GM12878 (cell line): Measurements from ENCODE around the gene SYTL1. TPM values are rescaled to one million over a fixed set of nuclear protein-coding genes. Genes with fewer than 3 reads are reported as not detected.

Source experiments
- ATAC-seq: fragments of 200-7000 bp; cut with Tn5 transposase; 3 replicates; pipeline ENCODE4 v1.9.1; 2020; ENCODE audit warnings: mild to moderate bottlenecking, moderate library complexity
- BruUV-seq: library from RNA; stranded (reverse); fragments of 400-500 nt; replicated peaks from 2 replicates; lab custom pipeline; 2021; lab: Mats Ljungman, UMichigan
- CTCF ChIA-PET: fragments of 300-600 bp; sonication (Branson Sonifier 250); formaldehyde crosslinking; extraction: SDS; loops from one replicate; lab custom pipeline; 2021; ENCODE audit warnings: inconsistent platforms; lab: Yijun Ruan, JAX
- POLR2A ChIA-PET: fragments of 350-600 bp; formaldehyde crosslinking; extraction: SDS; loops from one replicate; lab custom pipeline; 2021; ENCODE audit warnings: inconsistent platforms; lab: Charles Lee
- RAD21 ChIA-PET: fragments of 300-600 bp; sonication (Branson Sonifier 250); formaldehyde crosslinking; loops from one replicate; lab custom pipeline; 2023; ENCODE audit warnings: antibody characterized with exemption; ENCODE audit not compliant: unreplicated experiment; lab: Charles Lee
- SMC1A ChIA-PET: fragments of 300-600 bp; sonication (Branson Sonifier 250); formaldehyde crosslinking; loops from one replicate; lab custom pipeline; 2023; ENCODE audit not compliant: unreplicated experiment, uncharacterized antibody; lab: Charles Lee
- DNase-seq: peaks from one replicate; pipeline ENCODE4 v3.0.0-alpha.2; 2011; ENCODE audit warnings: low read depth, low spot score
- FAIRE-seq: peaks from 3 replicates; lab custom pipeline; 2011; peaks lifted over from hg19 to GRCh38; lab: Jason Lieb, UNC
- H2AFZ ChIP-seq: 2 replicates; pipeline ENCODE4 v1.6.0; 2011; ENCODE audit warnings: low read depth, low read length, control low read depth; ENCODE audit not compliant: control insufficient read depth
- H3K27ac ChIP-seq: 2 replicates; pipeline ENCODE4 v1.5.1; 2011; ENCODE audit warnings: control low read depth; ENCODE audit not compliant: control insufficient read depth, insufficient read depth
- H3K27me3 ChIP-seq, 2 experiments: replicated peaks in 1 of 2; 2 replicates each; pipeline versions ENCODE4 v1.6.0 to v1.6.1; 2011; ENCODE audit warnings: low read length in 1 of 2; ENCODE audit not compliant: control insufficient read depth in 2 of 2, insufficient read depth in 2 of 2
- H3K36me3 ChIP-seq, 2 experiments: 2 replicates each; pipeline ENCODE4 v1.5.1; 2011; ENCODE audit warnings: low read length in 1 of 2; ENCODE audit not compliant: control insufficient read depth in 2 of 2, insufficient read depth in 2 of 2
- H3K4me1 ChIP-seq: 2 replicates; pipeline ENCODE4 v1.6.1; 2011; ENCODE audit warnings: mild to moderate bottlenecking, low read length, moderate library complexity, mixed read lengths; ENCODE audit not compliant: control insufficient read depth, insufficient read depth
- H3K4me2 ChIP-seq: 2 replicates; pipeline ENCODE4 v1.6.0; 2011; ENCODE audit warnings: control low read depth; ENCODE audit not compliant: control insufficient read depth, insufficient read depth
- H3K4me3 ChIP-seq: fragments of 200-600 bp; sonication (generic); 2 replicates; pipeline ENCODE4 v1.5.1; 2016
- H3K79me2 ChIP-seq: 2 replicates; pipeline ENCODE4 v1.6.0; 2011; ENCODE audit warnings: low read length; ENCODE audit not compliant: control insufficient read depth, insufficient read depth
- H3K9ac ChIP-seq: 2 replicates; pipeline ENCODE4 v1.8.0; 2011; ENCODE audit warnings: low read length, control low read depth, mixed read lengths; ENCODE audit not compliant: control insufficient read depth, insufficient read depth
- H3K9me3 ChIP-seq: replicated peaks from 3 replicates; pipeline ENCODE4 v1.5.1; 2011; ENCODE audit warnings: mild to moderate bottlenecking, low read length; ENCODE audit not compliant: control insufficient read depth, insufficient read depth
- H4K20me1 ChIP-seq: 2 replicates; pipeline ENCODE4 v1.6.0; 2011; ENCODE audit not compliant: control insufficient read depth, insufficient read depth
- CHD2 ChIP-seq: IDR thresholded peaks from 2 replicates; pipeline ENCODE4 v1.6.1; 2011; ENCODE audit warnings: low read depth, low read length, improper control_type of control experiment, borderline replicate concordance
- ESRRA ChIP-seq: IDR thresholded peaks from 2 replicates; pipeline ENCODE4 v1.6.1; 2012; ENCODE audit warnings: mild to moderate bottlenecking, low read length, improper control_type of control experiment
- HDAC2 ChIP-seq: fragments of 200-600 bp; sonication (generic); IDR thresholded peaks from 2 replicates; pipeline ENCODE4 v1.6.1; 2017
- MTA3 ChIP-seq: IDR thresholded peaks from 2 replicates; pipeline ENCODE4 v1.6.1; 2012; ENCODE audit warnings: low read length, inconsistent platforms, borderline replicate concordance
- NFYA ChIP-seq: IDR thresholded peaks from 2 replicates; pipeline ENCODE4 v1.6.1; 2011; ENCODE audit warnings: low read depth, mild to moderate bottlenecking, low read length, improper control_type of control experiment, borderline replicate concordance
- TAF1 ChIP-seq: IDR thresholded peaks from 2 replicates; pipeline ENCODE4 v1.6.1; 2011; ENCODE audit warnings: mild to moderate bottlenecking, low read depth, low read length, borderline replicate concordance
- TBL1XR1 ChIP-seq: IDR thresholded peaks from 2 replicates; pipeline ENCODE4 v1.6.1; 2012; ENCODE audit warnings: low read depth, low read length, improper control_type of control experiment
- TCF7 ChIP-seq: IDR thresholded peaks from 2 replicates; pipeline ENCODE4 v1.6.1; 2014; ENCODE audit warnings: antibody characterized with exemption, borderline replicate concordance
- WGBS: methylation state at CpG from one replicate; pipeline ENCODE4 v1.1.6; 2016; ENCODE audit warnings: low lambda C conversion rate; ENCODE audit not compliant: insufficient replicate concordance, insufficient coverage; ENCODE audit errors: missing lambda C conversion rate; 5-methylcytosine and 5-hydroxymethylcytosine counted together
- in situ Hi-C: fragments of 300-500 bp; cut with MboI; formaldehyde crosslinking; loops from 9 replicates; pipeline ENCODE4 v1.14.3; 2018; ENCODE audit warnings: mixed read lengths
- intact Hi-C: fragments of 100-400 bp; cut with micrococcal nuclease; formaldehyde crosslinking; loops from one replicate; pipeline ENCODE4 v1.14.2; 2022; ENCODE audit not compliant: unreplicated experiment
- polyA plus RNA-seq, 11 experiments: library from polyadenylated mRNA; depleted of rRNA in 4 of 11; unstranded in 6 of 11; stranded (reverse) in 5 of 11; fragments of >200 nt; fragmentation: Nextera tagmentation in 4 of 11; fragmentation: Illumina TruSeq in 1 of 11; extraction: Ambion mirVana in 4 of 11; extraction: Trizol in 1 of 11; gene quantifications; 1 replicate in 1 of 11; 2 replicates in 10 of 11; pipeline versions ENCODE4 v1.2.1 to v1.2.3, GENCODE V29; 2011 to 2016; ENCODE audit warnings: inconsistent platforms in 2 of 11, missing spikeins in 2 of 11, low read depth in 1 of 11
- total RNA-seq, 4 experiments: library from RNA; depleted of rRNA in 3 of 4; stranded (reverse); fragments of >200 nt in 3 of 4; fragmentation: Illumina TruSeq in 1 of 4; extraction: Trizol in 1 of 4; gene quantifications; 2 replicates each; pipeline versions ENCODE4 v1.2.1 to v1.2.3, GENCODE V29; 2013 to 2021
- TF ChIP-seq, protein P1 (sequence below), 3 experiments: IDR thresholded peaks in 2 of 3; conservative IDR thresholded peaks in 1 of 3; 2 replicates each; pipeline ENCODE4 v1.5.1; 2011; ENCODE audit warnings: low read depth in 3 of 3, low read length in 3 of 3, mild to moderate bottlenecking in 3 of 3, control low read depth in 2 of 3, moderate library complexity in 2 of 3, inconsistent platforms in 1 of 3, mixed read lengths in 1 of 3; ENCODE audit not compliant: control insufficient read depth in 2 of 3, insufficient read depth in 1 of 3; ENCODE audit errors: extremely low read depth in 1 of 3
- TF ChIP-seq, protein P2 (sequence below): IDR thresholded peaks from 2 replicates; pipeline ENCODE4 v1.6.1; 2011; ENCODE audit warnings: mild to moderate bottlenecking, low read depth, low read length, moderate library complexity; ENCODE audit not compliant: insufficient replicate concordance
- TF ChIP-seq, protein P3 (sequence below): fragments of 450-650 bp; IDR thresholded peaks from 2 replicates; pipeline ENCODE4 v1.6.1; 2017; ENCODE audit warnings: mild to moderate bottlenecking, moderate library complexity

The SYTL1 gene
- total and polyA plus RNA-seq, 10 of the 15 experiments (the other 5 are each of a cell fraction or from before 2014, with no cell fraction given) = 0.72 to 45.6 (median 14.8) TPM

DNA sequence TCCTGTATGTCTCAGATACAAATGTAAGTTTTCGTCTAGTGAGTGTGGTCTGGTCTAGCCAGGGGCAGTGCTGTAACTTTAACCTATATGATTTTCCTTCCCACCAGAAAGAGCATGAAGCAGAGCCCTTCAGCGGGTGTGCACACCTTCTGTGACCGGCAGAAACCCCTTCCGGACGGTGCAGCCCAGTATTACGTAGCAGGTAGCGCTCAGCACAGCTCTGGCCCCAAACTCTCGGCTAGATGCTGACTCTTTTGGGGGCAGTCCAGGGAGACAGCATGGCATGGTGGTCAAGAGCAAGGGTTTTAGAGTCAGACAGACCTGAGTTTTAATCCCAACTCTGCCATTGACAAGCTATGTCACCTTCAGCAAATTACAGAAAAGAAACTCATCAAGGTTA is 47.9 kb upstream of the SYTL1 start:
- no TSS peak for BruUV-seq
- Histone ChIP-seq H3K36me3 (peaks cover 2 to 3% of the 10 kb centered on the region in 2 experiments; a peak in 2 of 4 replicates), H2AFZ (no peak overlapping the region), H3K9ac (no peak overlapping the region), H4K20me1 (no peaks in the 10 kb centered on the region), H3K27me3 (no peaks in the 10 kb centered on the region), H3K79me2 (no peaks in the 10 kb centered on the region), H3K27ac (no peak overlapping the region), H3K4me2 (no peak overlapping the region), H3K4me3 (no peak overlapping the region), H3K4me1 (no peaks in the 10 kb centered on the region), H3K9me3 (no peaks in the 10 kb centered on the region)
- CTCF ChIA-PET = interaction anchor here (0.8 to 13.1 kb wide), 14 partner anchors 9 to 312 kb away, joined by 3 to 265 read pairs (median 4); partner anchors contain the start of genes AHDC1 and GPR3
- in situ Hi-C loops (no loop called here), intact Hi-C loops (no loop called here)
- FAIRE-seq (no peak), DNase-seq (no peak), ATAC-seq (no peak)
- POLR2A ChIA-PET = interaction anchor here (0.5 kb wide), 1 partner anchor 97 kb away, joined by 3 read pairs; no protein-coding TSS in a partner anchor
- SMC1A ChIA-PET = interaction anchor here (1.3 to 1.4 kb wide), 2 partner anchors 11 to 196 kb away, joined by 4 to 5 read pairs; no protein-coding TSS in a partner anchor
- RAD21 ChIA-PET = interaction anchor here (0.8 to 1.5 kb wide), 3 partner anchors 102 to 313 kb away, joined by 3 to 6 read pairs (median 5); no protein-coding TSS in a partner anchor
- 95% methylated on average over 8 of the region's 8 CpGs for WGBS
- TF ChIP-seq TBL1XR1 (no peak), TCF7 (no peak), HDAC2 (no peak), MTA3 (no peak), NFYA (no peak), CHD2 (no peak), ESRRA (no peak), TAF1 (no peak)
- TF ChIP-seq, protein P1, sequence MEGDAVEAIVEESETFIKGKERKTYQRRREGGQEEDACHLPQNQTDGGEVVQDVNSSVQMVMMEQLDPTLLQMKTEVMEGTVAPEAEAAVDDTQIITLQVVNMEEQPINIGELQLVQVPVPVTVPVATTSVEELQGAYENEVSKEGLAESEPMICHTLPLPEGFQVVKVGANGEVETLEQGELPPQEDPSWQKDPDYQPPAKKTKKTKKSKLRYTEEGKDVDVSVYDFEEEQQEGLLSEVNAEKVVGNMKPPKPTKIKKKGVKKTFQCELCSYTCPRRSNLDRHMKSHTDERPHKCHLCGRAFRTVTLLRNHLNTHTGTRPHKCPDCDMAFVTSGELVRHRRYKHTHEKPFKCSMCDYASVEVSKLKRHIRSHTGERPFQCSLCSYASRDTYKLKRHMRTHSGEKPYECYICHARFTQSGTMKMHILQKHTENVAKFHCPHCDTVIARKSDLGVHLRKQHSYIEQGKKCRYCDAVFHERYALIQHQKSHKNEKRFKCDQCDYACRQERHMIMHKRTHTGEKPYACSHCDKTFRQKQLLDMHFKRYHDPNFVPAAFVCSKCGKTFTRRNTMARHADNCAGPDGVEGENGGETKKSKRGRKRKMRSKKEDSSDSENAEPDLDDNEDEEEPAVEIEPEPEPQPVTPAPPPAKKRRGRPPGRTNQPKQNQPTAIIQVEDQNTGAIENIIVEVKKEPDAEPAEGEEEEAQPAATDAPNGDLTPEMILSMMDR (IDR thresholded peaks at IDR 0.05 in 2 of 3, conservative IDR thresholded peaks at IDR 0.05 in 1 of 3; ENCODE audit: control insufficient read depth in 2 of 3, extremely low read depth in 1 of 3, insufficient read depth in 1 of 3, low read depth in 3 of 3, low read length in 3 of 3) = no peak
- TF ChIP-seq, protein P2, sequence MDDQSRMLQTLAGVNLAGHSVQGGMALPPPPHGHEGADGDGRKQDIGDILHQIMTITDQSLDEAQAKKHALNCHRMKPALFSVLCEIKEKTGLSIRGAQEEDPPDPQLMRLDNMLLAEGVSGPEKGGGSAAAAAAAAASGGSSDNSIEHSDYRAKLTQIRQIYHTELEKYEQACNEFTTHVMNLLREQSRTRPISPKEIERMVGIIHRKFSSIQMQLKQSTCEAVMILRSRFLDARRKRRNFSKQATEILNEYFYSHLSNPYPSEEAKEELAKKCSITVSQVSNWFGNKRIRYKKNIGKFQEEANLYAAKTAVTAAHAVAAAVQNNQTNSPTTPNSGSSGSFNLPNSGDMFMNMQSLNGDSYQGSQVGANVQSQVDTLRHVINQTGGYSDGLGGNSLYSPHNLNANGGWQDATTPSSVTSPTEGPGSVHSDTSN = no peak
- TF ChIP-seq, protein P3, sequence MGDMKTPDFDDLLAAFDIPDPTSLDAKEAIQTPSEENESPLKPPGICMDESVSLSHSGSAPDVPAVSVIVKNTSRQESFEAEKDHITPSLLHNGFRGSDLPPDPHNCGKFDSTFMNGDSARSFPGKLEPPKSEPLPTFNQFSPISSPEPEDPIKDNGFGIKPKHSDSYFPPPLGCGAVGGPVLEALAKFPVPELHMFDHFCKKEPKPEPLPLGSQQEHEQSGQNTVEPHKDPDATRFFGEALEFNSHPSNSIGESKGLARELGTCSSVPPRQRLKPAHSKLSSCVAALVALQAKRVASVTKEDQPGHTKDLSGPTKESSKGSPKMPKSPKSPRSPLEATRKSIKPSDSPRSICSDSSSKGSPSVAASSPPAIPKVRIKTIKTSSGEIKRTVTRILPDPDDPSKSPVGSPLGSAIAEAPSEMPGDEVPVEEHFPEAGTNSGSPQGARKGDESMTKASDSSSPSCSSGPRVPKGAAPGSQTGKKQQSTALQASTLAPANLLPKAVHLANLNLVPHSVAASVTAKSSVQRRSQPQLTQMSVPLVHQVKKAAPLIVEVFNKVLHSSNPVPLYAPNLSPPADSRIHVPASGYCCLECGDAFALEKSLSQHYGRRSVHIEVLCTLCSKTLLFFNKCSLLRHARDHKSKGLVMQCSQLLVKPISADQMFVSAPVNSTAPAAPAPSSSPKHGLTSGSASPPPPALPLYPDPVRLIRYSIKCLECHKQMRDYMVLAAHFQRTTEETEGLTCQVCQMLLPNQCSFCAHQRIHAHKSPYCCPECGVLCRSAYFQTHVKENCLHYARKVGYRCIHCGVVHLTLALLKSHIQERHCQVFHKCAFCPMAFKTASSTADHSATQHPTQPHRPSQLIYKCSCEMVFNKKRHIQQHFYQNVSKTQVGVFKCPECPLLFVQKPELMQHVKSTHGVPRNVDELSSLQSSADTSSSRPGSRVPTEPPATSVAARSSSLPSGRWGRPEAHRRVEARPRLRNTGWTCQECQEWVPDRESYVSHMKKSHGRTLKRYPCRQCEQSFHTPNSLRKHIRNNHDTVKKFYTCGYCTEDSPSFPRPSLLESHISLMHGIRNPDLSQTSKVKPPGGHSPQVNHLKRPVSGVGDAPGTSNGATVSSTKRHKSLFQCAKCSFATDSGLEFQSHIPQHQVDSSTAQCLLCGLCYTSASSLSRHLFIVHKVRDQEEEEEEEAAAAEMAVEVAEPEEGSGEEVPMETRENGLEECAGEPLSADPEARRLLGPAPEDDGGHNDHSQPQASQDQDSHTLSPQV = no peak
